Measurements from ENCODE around the gene CBX1. TPM values are rescaled to one million over a fixed set of nuclear protein-coding genes. Genes with fewer than 3 reads are reported as not detected.

Gene CBX1
- total RNA-seq, 6 donors from 2014 or later = 12.6 to 38.8 (median 28.0) TPM

GRCh38 chr17:48123776-48124388, 22.6 kb upstream of the CBX1 start:
- WGBS, 2 donors = 95 to 96% methylated on average over 4 of the region's 4 CpGs
- no peaks in the 10 kb centered on the region for H3K4me1 ChIP-seq
- no peak overlapping the region for H3K4me3 ChIP-seq
- TF ChIP-seq EP300 (IDR thresholded peaks at IDR 0.05) = no peak
- no peak for TF ChIP-seq POLR2AphosphoS5 (IDR thresholded peaks at IDR 0.05)
- TF ChIP-seq POLR2A (IDR thresholded peaks at IDR 0.05) = no peak
- TF ChIP-seq, protein P1, sequence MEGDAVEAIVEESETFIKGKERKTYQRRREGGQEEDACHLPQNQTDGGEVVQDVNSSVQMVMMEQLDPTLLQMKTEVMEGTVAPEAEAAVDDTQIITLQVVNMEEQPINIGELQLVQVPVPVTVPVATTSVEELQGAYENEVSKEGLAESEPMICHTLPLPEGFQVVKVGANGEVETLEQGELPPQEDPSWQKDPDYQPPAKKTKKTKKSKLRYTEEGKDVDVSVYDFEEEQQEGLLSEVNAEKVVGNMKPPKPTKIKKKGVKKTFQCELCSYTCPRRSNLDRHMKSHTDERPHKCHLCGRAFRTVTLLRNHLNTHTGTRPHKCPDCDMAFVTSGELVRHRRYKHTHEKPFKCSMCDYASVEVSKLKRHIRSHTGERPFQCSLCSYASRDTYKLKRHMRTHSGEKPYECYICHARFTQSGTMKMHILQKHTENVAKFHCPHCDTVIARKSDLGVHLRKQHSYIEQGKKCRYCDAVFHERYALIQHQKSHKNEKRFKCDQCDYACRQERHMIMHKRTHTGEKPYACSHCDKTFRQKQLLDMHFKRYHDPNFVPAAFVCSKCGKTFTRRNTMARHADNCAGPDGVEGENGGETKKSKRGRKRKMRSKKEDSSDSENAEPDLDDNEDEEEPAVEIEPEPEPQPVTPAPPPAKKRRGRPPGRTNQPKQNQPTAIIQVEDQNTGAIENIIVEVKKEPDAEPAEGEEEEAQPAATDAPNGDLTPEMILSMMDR (IDR thresholded peaks at IDR 0.05) = no peak
- H3K36me3 ChIP-seq = peaks cover 17 to 75% (median 42%) of the 10 kb centered on the region in 4 donors
- H3K27me3 ChIP-seq = no peaks in the 10 kb centered on the region
- ATAC-seq (ENCODE audit: low FRiP score in 2 of 2) (no peak), DNase-seq (no peak)
- H3K9me3 ChIP-seq = no peaks in the 10 kb centered on the region
- no peak overlapping the region for H3K27ac ChIP-seq

DNA sequence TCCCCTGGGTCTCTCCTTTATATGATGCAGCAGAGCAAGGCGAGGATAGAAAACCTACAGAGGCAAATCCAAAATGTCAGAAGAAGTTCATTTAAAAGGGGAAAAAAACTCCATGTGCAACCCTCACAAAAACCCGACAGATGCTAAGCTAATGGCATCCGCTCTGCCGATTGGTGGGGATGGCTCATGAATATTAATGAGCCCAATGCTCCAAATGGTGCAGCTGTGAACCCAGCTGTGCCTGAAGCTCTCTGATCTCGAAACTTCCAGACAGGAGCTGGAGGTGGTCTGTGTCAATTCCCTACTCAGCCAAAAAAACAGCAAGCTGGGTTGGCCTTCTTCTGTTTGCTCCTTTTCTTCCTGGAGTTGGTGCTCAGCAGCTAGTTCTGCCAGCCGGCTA, 21.8 kb upstream of the CBX1 start:
- no peak for DNase-seq
- no peaks in the 10 kb centered on the region for H3K27me3 ChIP-seq
- 86 to 89% methylated on average over 6 of the region's 6 CpGs for WGBS, 2 donors
- ATAC-seq (ENCODE audit: low FRiP score in 2 of 2) = no peak
- no peaks in the 10 kb centered on the region for H3K9me3 ChIP-seq
- TF ChIP-seq POLR2A (IDR thresholded peaks at IDR 0.05) (no peak), EP300 (IDR thresholded peaks at IDR 0.05) (no peak), POLR2AphosphoS5 (IDR thresholded peaks at IDR 0.05) (no peak)
- TF ChIP-seq, protein P1 (IDR thresholded peaks at IDR 0.05) = no peak
- no peak overlapping the region for H3K4me3 ChIP-seq
- no peak overlapping the region for H3K27ac ChIP-seq
- H3K4me1 ChIP-seq = no peaks in the 10 kb centered on the region
- peaks cover 18 to 83% (median 48%) of the 10 kb centered on the region in 4 donors for H3K36me3 ChIP-seq

GRCh38 chr17:48122665-48123045, 21.4 kb upstream of the CBX1 start:
- no peaks in the 10 kb centered on the region for H3K27me3 ChIP-seq
- DNase-seq = no peak
- no peaks in the 10 kb centered on the region for H3K4me1 ChIP-seq
- H3K4me3 ChIP-seq = no peak overlapping the region
- ATAC-seq (ENCODE audit: low FRiP score in 2 of 2) = no peak
- H3K27ac ChIP-seq = no peak overlapping the region
- no peaks in the 10 kb centered on the region for H3K9me3 ChIP-seq
- TF ChIP-seq POLR2A (IDR thresholded peaks at IDR 0.05) (no peak), POLR2AphosphoS5 (IDR thresholded peaks at IDR 0.05) (no peak), EP300 (IDR thresholded peaks at IDR 0.05) (no peak)
- TF ChIP-seq, protein P1 (IDR thresholded peaks at IDR 0.05) = no peak
- WGBS, 2 donors = 90 to 93% methylated on average over 3 of the region's 3 CpGs
- H3K36me3 ChIP-seq = peaks cover 18 to 87% (median 50%) of the 10 kb centered on the region in 4 donors

DNA sequence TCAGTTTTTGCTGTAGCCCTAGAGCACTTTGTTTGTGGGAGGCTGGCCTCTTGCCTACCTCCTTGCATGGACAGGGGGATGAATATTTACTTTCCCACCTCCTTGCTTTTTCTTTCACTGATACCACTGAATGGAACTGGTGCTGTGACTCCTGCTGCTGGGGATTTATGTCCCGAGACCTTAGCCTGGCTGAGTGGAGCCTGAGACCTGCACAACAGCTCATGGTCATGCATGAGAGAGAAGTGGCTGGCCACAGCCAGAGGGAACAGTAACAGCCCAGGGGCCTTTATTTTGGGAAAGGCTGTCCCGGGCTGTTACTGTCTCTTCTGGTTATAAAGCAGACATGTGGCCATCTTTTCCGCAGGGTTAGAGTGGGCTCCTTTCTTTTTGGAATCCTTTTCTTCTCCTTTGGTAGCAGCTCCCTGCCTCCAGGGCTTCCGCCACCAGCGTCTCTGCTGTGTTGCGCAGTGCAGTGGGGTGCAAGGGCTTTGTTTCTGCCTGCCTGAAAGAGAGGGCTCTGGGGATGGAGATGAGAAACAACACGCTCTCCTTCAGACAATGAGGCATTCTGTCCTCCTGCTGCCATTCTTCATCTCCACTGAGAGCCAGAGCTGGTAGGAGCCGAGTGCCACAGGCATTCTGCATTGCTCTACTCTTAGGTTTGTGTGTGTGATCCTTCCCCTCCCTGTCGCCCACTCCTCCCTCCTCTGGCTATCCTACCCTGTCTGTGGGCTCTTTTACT, 20.8 kb upstream of the CBX1 start:
- H3K4me1 ChIP-seq = no peaks in the 10 kb centered on the region
- TF ChIP-seq POLR2A (IDR thresholded peaks at IDR 0.05) (no peak), EP300 (IDR thresholded peaks at IDR 0.05) (no peak), POLR2AphosphoS5 (IDR thresholded peaks at IDR 0.05) (no peak)
- TF ChIP-seq, protein P1 (IDR thresholded peaks at IDR 0.05) = no peak
- DNase-seq (no peak), ATAC-seq (ENCODE audit: low FRiP score in 2 of 2) (no peak)
- H3K27me3 ChIP-seq = no peaks in the 10 kb centered on the region
- H3K4me3 ChIP-seq = no peak overlapping the region
- 83 to 85% methylated on average over 9 of the region's 9 CpGs for WGBS, 2 donors
- H3K36me3 ChIP-seq = peaks cover 18 to 92% (median 53%) of the 10 kb centered on the region in 4 donors
- H3K27ac ChIP-seq = no peak overlapping the region
- no peaks in the 10 kb centered on the region for H3K9me3 ChIP-seq

Measured in upper lobe of left lung (tissue), 6 donors.